ENCODE results near the gene RHBDF2. TPM values are rescaled to one million over a fixed set of nuclear protein-coding genes. Genes with fewer than 3 reads are reported as not detected.

RHBDF2 gene
- total and polyA plus RNA-seq, 2 donors (not counting 1 experiment from before 2014, with no cell fraction given) = 288 to 482 TPM

DNA sequence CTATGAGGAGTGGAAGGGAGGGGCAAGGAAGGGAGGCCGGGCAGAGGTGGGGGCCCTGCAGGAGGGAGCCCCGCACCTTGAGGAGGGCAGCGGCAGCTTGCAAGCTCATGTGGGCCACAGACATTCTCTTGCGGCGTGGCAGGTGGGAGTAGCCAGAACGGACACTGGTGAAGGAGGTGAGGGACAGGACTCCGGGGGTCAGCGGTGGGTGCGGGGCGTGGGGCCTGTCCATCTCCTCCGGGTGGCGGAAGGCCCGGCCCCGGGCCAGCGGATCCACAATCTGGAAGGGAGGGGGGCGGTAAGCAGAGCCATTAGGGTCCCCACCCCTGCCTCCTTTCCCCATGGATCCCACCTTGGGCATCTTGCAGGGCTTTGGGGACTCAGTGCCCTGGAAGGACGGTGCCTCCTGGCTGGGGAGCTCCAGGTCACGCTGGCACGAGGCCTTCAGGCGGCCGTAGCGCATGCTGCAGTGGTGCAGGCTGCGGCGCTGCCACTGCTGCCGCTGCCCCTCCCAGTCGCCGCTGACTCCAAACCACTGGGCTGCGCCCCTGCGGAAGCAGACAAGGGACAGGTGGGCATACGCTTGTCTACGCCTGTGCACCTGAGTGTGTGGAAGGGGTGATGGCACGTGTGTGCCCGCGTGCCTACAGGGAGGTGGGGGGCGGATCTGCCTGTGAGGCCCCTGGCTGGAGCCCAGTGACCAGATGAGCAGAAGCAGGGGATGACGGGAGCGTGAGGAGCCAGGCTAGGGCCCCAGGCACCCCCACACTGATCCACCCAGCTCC lies 22.3 kb downstream of the RHBDF2 start:
- Mint-ChIP-seq H3K4me1 (peaks cover 54% of the 10 kb centered on the region), H3K27me3 (no peaks in the 10 kb centered on the region), H3K9me3 (ENCODE audit: insufficient read depth) (no peaks in the 10 kb centered on the region), H3K4me3 (peak overlapping the region; percentile 68), H3K27ac (peak overlapping the region; percentile 81)
- 95% methylated on average over 35 of the region's 37 CpGs for WGBS (ENCODE audit: insufficient coverage)
- Histone ChIP-seq H4K20me1 (ENCODE audit: control insufficient read depth, insufficient read depth, low read length, poor library complexity, severe bottlenecking) (peaks cover 12% of the 10 kb centered on the region), H3K36me3 (replicated peaks in 1 of 2; ENCODE audit: control extremely low read depth in 1 of 2, control insufficient read depth in 1 of 2, extremely low read depth in 1 of 2, insufficient read depth in 2 of 2, low read length in 1 of 2) (peaks cover 0 to 57% of the 10 kb centered on the region in 2 experiments), H3K9me3 (ENCODE audit: control extremely low read depth in 1 of 3, control insufficient read depth in 2 of 3, insufficient read depth in 1 of 3, low read length in 2 of 3) (no peaks in the 10 kb centered on the region), H3K4me2 (replicated peaks; ENCODE audit: low read depth, low read length, poor library complexity, severe bottlenecking) (peak overlapping the region; percentile 74), H3K27ac (ENCODE audit: low read length in 2 of 2) (peak overlapping the region; percentile 33 to 56), H3K4me1 (ENCODE audit: control insufficient read depth in 2 of 2, insufficient read depth in 2 of 2, low read length in 2 of 2) (peaks cover 43 to 64% of the 10 kb centered on the region in 2 donors), H3K9ac (ENCODE audit: low read length) (peak overlapping the region; percentile 49), H3K4me3 (ENCODE audit: control extremely low read depth in 1 of 5, extremely low read depth in 1 of 5, insufficient read depth in 1 of 5, low read depth in 2 of 5, low read length in 4 of 5) (peak overlapping the region in 2 of 5 experiments; percentile 46 to 47), H2AFZ (ENCODE audit: insufficient read depth, low read depth, low read length, poor library complexity, severe bottlenecking) (no peak overlapping the region), H3K27me3 (replicated peaks in 1 of 4; ENCODE audit: control extremely low read depth in 1 of 4, control insufficient read depth in 3 of 4, insufficient read depth in 4 of 4, low read length in 3 of 4) (no peaks in the 10 kb centered on the region), H3K79me2 (ENCODE audit: control insufficient read depth, insufficient read depth, low read length) (peaks cover 26% of the 10 kb centered on the region)
- intact Hi-C loops (cut with micrococcal nuclease) = no loop called here
- DNase-seq = no peak
- ChIA-PET CTCF (interaction anchor here (0.8 to 6.2 kb wide), 3 partner anchors 12 to 44 kb away, joined by 3 to 39 read pairs (median 4); partner anchors contain the start of gene AANAT), POLR2A (interaction anchor here (0.5 to 23.6 kb wide), 3 partner anchors 11 to 23 kb away, joined by 5 to 478 read pairs (median 6); partner anchors contain the start of genes AANAT and RHBDF2)
- TF ChIP-seq EZH2 (IDR thresholded peaks at IDR 0.05; ENCODE audit: borderline replicate concordance, insufficient read depth, low read depth, low read length, poor library complexity, severe bottlenecking) = no peak
- TF ChIP-seq, protein P1, sequence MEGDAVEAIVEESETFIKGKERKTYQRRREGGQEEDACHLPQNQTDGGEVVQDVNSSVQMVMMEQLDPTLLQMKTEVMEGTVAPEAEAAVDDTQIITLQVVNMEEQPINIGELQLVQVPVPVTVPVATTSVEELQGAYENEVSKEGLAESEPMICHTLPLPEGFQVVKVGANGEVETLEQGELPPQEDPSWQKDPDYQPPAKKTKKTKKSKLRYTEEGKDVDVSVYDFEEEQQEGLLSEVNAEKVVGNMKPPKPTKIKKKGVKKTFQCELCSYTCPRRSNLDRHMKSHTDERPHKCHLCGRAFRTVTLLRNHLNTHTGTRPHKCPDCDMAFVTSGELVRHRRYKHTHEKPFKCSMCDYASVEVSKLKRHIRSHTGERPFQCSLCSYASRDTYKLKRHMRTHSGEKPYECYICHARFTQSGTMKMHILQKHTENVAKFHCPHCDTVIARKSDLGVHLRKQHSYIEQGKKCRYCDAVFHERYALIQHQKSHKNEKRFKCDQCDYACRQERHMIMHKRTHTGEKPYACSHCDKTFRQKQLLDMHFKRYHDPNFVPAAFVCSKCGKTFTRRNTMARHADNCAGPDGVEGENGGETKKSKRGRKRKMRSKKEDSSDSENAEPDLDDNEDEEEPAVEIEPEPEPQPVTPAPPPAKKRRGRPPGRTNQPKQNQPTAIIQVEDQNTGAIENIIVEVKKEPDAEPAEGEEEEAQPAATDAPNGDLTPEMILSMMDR (IDR thresholded peaks at IDR 0.05) = no peak
- no peak for ATAC-seq (ENCODE audit: low read depth)

DNA sequence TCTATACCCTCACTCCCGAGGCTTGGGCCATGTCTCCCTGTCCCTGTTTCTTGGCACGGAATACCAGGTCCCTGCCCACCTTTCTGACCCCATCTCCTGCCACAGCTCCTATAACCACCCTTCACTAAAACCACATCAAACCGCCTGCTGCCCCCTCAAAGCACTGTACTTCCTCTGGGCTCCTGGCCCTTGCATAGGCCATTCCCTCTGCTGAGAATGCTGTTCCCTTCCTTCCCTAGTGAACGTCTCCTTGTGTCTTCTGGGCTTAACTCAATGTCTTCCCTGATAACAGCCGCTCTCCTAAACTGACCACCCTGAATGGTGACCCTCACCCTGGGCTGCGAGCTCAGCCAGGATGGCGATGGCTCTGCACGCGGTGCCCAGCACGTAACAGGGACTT lies 23.1 kb downstream of the RHBDF2 start:
- ATAC-seq (ENCODE audit: low read depth) (no peak), DNase-seq (no peak)
- Histone ChIP-seq H2AFZ (ENCODE audit: insufficient read depth, low read depth, low read length, poor library complexity, severe bottlenecking) (no peak overlapping the region), H4K20me1 (ENCODE audit: control insufficient read depth, insufficient read depth, low read length, poor library complexity, severe bottlenecking) (peaks cover 16% of the 10 kb centered on the region), H3K27ac (ENCODE audit: low read length in 2 of 2) (peak overlapping the region in 1 of 2 donors; percentile 26), H3K4me3 (ENCODE audit: control extremely low read depth in 1 of 5, extremely low read depth in 1 of 5, insufficient read depth in 1 of 5, low read depth in 2 of 5, low read length in 4 of 5) (no peak overlapping the region), H3K27me3 (replicated peaks in 1 of 4; ENCODE audit: control extremely low read depth in 1 of 4, control insufficient read depth in 3 of 4, insufficient read depth in 4 of 4, low read length in 3 of 4) (no peaks in the 10 kb centered on the region), H3K4me2 (replicated peaks; ENCODE audit: low read depth, low read length, poor library complexity, severe bottlenecking) (peak overlapping the region; percentile 74), H3K4me1 (ENCODE audit: control insufficient read depth in 2 of 2, insufficient read depth in 2 of 2, low read length in 2 of 2) (peaks cover 35 to 59% of the 10 kb centered on the region in 2 donors), H3K79me2 (ENCODE audit: control insufficient read depth, insufficient read depth, low read length) (peaks cover 26% of the 10 kb centered on the region), H3K36me3 (replicated peaks in 1 of 2; ENCODE audit: control extremely low read depth in 1 of 2, control insufficient read depth in 1 of 2, extremely low read depth in 1 of 2, insufficient read depth in 2 of 2, low read length in 1 of 2) (peaks cover 0 to 65% of the 10 kb centered on the region in 2 experiments), H3K9me3 (ENCODE audit: control extremely low read depth in 1 of 3, control insufficient read depth in 2 of 3, insufficient read depth in 1 of 3, low read length in 2 of 3) (no peaks in the 10 kb centered on the region), H3K9ac (ENCODE audit: low read length) (no peak overlapping the region)
- H3K27ac Mint-ChIP-seq = peak overlapping the region; percentile 77
- no peaks in the 10 kb centered on the region for H3K27me3 Mint-ChIP-seq
- no peak overlapping the region for H3K4me3 Mint-ChIP-seq
- intact Hi-C loops (cut with micrococcal nuclease) = no loop called here
- CTCF ChIA-PET = interaction anchor here (0.8 to 6.2 kb wide), 7 partner anchors 11 to 69 kb away, joined by 3 to 39 read pairs (median 3); partner anchors contain the start of gene AANAT
- no peaks in the 10 kb centered on the region for H3K9me3 Mint-ChIP-seq (ENCODE audit: insufficient read depth)
- POLR2A ChIA-PET = interaction anchor here (0.5 to 23.6 kb wide), 2 partner anchors 20 to 22 kb away, joined by 6 to 478 read pairs; partner anchors contain the start of gene RHBDF2
- H3K4me1 Mint-ChIP-seq = peaks cover 50% of the 10 kb centered on the region
- TF ChIP-seq, protein P1 (IDR thresholded peaks at IDR 0.05) = no peak
- no peak for TF ChIP-seq EZH2 (IDR thresholded peaks at IDR 0.05; ENCODE audit: borderline replicate concordance, insufficient read depth, low read depth, low read length, poor library complexity, severe bottlenecking)
- WGBS (ENCODE audit: insufficient coverage) = 96% methylated on average over 10 of the region's 10 CpGs

Data from B cell (primary cell).